Keratinocyte (primary cell): ENCODE data around the gene COX8C. TPM values are rescaled to one million over a fixed set of nuclear protein-coding genes. Genes with fewer than 3 reads are reported as not detected.
"Not testable (repeated sequence)": the region's sequence is repeated elsewhere in the genome, so short reads cannot be mapped to it uniquely, and the experiment has no call there.

ENCODE experiments used
- DNase-seq: peaks from one replicate; pipeline ENCODE4 v3.0.0-alpha.2; 2011; ENCODE audit warnings: low read depth, missing footprints, low spot score
- FAIRE-seq: peaks from 2 replicates; lab custom pipeline; 2011; peaks lifted over from hg19 to GRCh38; lab: Jason Lieb, UNC
- H2AFZ ChIP-seq: 2 replicates; pipeline ENCODE4 v1.6.0; 2012; ENCODE audit warnings: low read length, control low read depth, inconsistent platforms; ENCODE audit not compliant: control insufficient read depth
- H3K27ac ChIP-seq: 2 replicates; pipeline ENCODE4 v1.5.1; 2011; ENCODE audit warnings: low read length; ENCODE audit not compliant: control insufficient read depth, insufficient read depth
- H3K27me3 ChIP-seq: 3 replicates; pipeline ENCODE4 v1.6.0; 2011; ENCODE audit warnings: low read length; ENCODE audit not compliant: control insufficient read depth, insufficient read depth; ENCODE audit errors: extremely low read depth
- H3K36me3 ChIP-seq, 2 experiments: 2 replicates in 1 of 2; 3 replicates in 1 of 2; pipeline ENCODE4 v1.5.1; 2011; ENCODE audit warnings: low read length in 2 of 2, mild to moderate bottlenecking in 1 of 2; ENCODE audit not compliant: control insufficient read depth in 2 of 2, insufficient read depth in 2 of 2; ENCODE audit errors: extremely low read depth in 1 of 2
- H3K4me1 ChIP-seq: 3 replicates; pipeline ENCODE4 v1.5.1; 2011; ENCODE audit warnings: low read length; ENCODE audit not compliant: control insufficient read depth, insufficient read depth; ENCODE audit errors: extremely low read depth
- H3K4me2 ChIP-seq: 3 replicates; pipeline ENCODE4 v1.6.0; 2011; ENCODE audit warnings: low read depth, low read length; ENCODE audit not compliant: control insufficient read depth, insufficient read depth; ENCODE audit errors: extremely low read depth
- H3K4me3 ChIP-seq, 3 experiments: fragments of 200-600 bp in 1 of 3; sonication (generic) in 1 of 3; 2 replicates in 2 of 3; 3 replicates in 1 of 3; pipeline ENCODE4 v1.5.1; 2011 to 2016; ENCODE audit warnings: low read length in 3 of 3, mild to moderate bottlenecking in 3 of 3, control low read depth in 2 of 3, inconsistent platforms in 1 of 3, low read depth in 1 of 3, mixed read lengths in 1 of 3, mixed run types in 1 of 3, moderate library complexity in 1 of 3; ENCODE audit not compliant: control insufficient read depth in 2 of 3, insufficient read depth in 2 of 3; ENCODE audit errors: extremely low read depth in 1 of 3
- H3K79me2 ChIP-seq: 2 replicates; pipeline ENCODE4 v1.6.0; 2012; ENCODE audit warnings: low read length; ENCODE audit not compliant: control insufficient read depth, insufficient read depth
- H3K9ac ChIP-seq: 3 replicates; pipeline ENCODE4 v1.6.0; 2011; ENCODE audit warnings: low read length; ENCODE audit not compliant: control insufficient read depth, insufficient read depth; ENCODE audit errors: extremely low read depth
- H3K9me1 ChIP-seq: 3 replicates; pipeline ENCODE4 v1.6.0; 2011; ENCODE audit warnings: low read length; ENCODE audit not compliant: control insufficient read depth, insufficient read depth; ENCODE audit errors: extremely low read depth
- H3K9me3 ChIP-seq: 2 replicates; pipeline ENCODE4 v1.5.1; 2012; ENCODE audit warnings: low read depth, low read length; ENCODE audit not compliant: control insufficient read depth
- H4K20me1 ChIP-seq: 3 replicates; pipeline ENCODE4 v1.6.0; 2011; ENCODE audit warnings: low read length; ENCODE audit not compliant: control insufficient read depth, insufficient read depth; ENCODE audit errors: extremely low read depth
- CTCF ChIP-seq, 3 experiments: IDR thresholded peaks in 1 of 3; conservative IDR thresholded peaks in 1 of 3; optimal IDR thresholded peaks in 1 of 3; 2 replicates in 2 of 3; 3 replicates in 1 of 3; pipeline versions ENCODE3 to v1.5.1; 2011; ENCODE audit warnings: low read length in 3 of 3, mild to moderate bottlenecking in 3 of 3, moderate library complexity in 2 of 3, control low read depth in 1 of 3, inconsistent platforms in 1 of 3; ENCODE audit not compliant: insufficient read depth in 2 of 3; ENCODE audit errors: extremely low read depth in 1 of 3
- EZH2 ChIP-seq: IDR thresholded peaks from one replicate; pipeline ENCODE4 v1.6.1; 2012; ENCODE audit warnings: inconsistent platforms, mild to moderate bottlenecking, low read length, moderate library complexity
- dilution Hi-C: fragments of 300-500 bp; cut with MboI; formaldehyde crosslinking; loops from one replicate; pipeline ENCODE4 v1.7.0; 2020; ENCODE audit warnings: low sequenced_read_pairs; ENCODE audit not compliant: extremely low pct_ligation_motif_present
- polyA plus RNA-seq, 5 experiments: library from polyadenylated mRNA; depleted of rRNA in 3 of 5; stranded (reverse) in 3 of 5; stranded (forward) in 1 of 5; unstranded in 1 of 5; fragments of >200 nt; gene quantifications; 1 replicate in 1 of 5; 2 replicates in 3 of 5; 3 replicates in 1 of 5; pipeline versions ENCODE4 v1.2.1 to v1.2.3, GENCODE V29; 2011 to 2012; ENCODE audit warnings: missing spikeins in 2 of 5, low read depth in 1 of 5, low replicate concordance in 1 of 5

The COX8C gene
- polyA plus RNA-seq, 1 donor (not counting 4 experiments of a cell fraction or from before 2014, with no cell fraction given), result not detected

- H3K4me2 ChIP-seq, result no peak overlapping the region
- no peak for DNase-seq
- H2AFZ ChIP-seq, result no peak overlapping the region
- dilution Hi-C loops, result no loop called here
- no peak overlapping the region for H3K9ac ChIP-seq
- no peaks in the 10 kb centered on the region for H4K20me1 ChIP-seq
- no peak overlapping the region for H3K27ac ChIP-seq
- no peaks in the 10 kb centered on the region for H3K4me1 ChIP-seq
- no peaks in the 10 kb centered on the region for H3K79me2 ChIP-seq
- H3K9me1 ChIP-seq, result no peaks in the 10 kb centered on the region
- H3K4me3 ChIP-seq, result no peak overlapping the region
- FAIRE-seq, result no peak
- no peaks in the 10 kb centered on the region for H3K9me3 ChIP-seq
- no peaks in the 10 kb centered on the region for H3K27me3 ChIP-seq
- TF ChIP-seq EZH2, result no peak
- no peak for TF ChIP-seq CTCF (optimal IDR thresholded peaks at IDR 0.05 in 1 of 3, IDR thresholded peaks at IDR 0.05 in 1 of 3, conservative IDR thresholded peaks at IDR 0.05 in 1 of 3; ENCODE audit: extremely low read depth in 1 of 3, insufficient read depth in 2 of 3, low read length in 3 of 3)
- H3K36me3 ChIP-seq, result no peaks in the 10 kb centered on the region
These were observed 1.3 kb downstream of the COX8C start for GRCh38 chr14:93348292-93348691.

DNA sequence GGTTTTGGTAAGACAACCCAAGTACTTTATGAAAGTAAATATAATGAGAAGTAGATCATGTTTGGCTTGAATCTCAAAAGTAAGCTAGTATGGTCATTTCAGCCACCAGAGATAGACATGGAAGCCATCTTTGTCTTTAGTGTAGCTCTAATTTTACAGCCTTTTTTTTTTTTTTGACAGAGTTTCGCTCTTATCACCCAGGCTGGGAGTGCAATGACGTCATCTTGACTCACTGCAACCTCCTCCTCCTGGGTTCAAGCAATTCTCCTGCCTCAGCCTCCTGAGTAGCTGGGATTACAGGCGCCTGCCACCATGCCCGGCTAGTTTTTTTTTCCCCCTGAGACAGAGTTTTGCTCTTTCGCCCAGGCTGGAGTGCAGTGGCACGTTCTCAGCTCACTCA, 7.9 kb downstream of the COX8C start:
- not testable (repeated sequence) for FAIRE-seq

DNA sequence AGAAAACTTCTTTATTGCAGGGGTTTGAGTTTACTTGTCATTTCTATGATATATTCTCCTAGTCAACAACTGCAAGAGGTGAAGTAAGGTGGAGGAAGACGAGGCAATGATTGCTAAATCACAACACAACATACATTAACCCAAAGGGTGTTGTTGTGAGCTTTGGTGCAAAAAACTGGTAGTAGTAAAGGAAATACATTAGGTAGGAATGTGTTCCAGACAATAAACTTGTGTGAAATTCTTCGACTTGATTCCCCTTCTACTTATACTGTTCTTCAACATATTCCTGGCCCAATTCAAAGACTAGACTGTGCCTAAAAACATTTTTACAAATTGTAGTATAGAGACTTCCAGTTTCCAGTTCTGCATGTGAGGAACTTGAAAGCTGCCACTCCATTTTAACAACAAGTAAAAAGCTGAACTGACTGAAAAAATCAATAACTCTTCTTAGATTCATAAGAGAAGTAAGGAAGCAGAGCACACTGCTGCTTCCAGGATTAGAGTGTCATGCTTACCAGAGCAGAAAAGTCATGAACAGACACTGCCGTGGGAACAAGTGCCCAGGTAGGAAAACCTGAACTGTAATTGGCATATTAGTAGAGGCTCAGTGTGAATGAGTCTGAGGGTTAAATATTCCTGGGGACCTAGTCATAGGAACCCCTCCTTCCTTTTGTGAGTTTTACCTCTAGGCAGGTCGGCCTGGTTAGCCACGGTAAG, 22.2 kb downstream of the COX8C start:
- no peaks in the 10 kb centered on the region for H3K9me3 ChIP-seq
- DNase-seq, result no peak
- H4K20me1 ChIP-seq, result no peaks in the 10 kb centered on the region
- no peak for FAIRE-seq
- no peaks in the 10 kb centered on the region for H3K36me3 ChIP-seq
- no peak overlapping the region for H3K4me2 ChIP-seq
- H3K4me3 ChIP-seq, result no peak overlapping the region
- TF ChIP-seq CTCF (optimal IDR thresholded peaks at IDR 0.05 in 1 of 3, IDR thresholded peaks at IDR 0.05 in 1 of 3, conservative IDR thresholded peaks at IDR 0.05 in 1 of 3; ENCODE audit: extremely low read depth in 1 of 3, insufficient read depth in 2 of 3, low read length in 3 of 3) (no peak), EZH2 (no peak)
- H3K4me1 ChIP-seq, result no peaks in the 10 kb centered on the region
- dilution Hi-C loops, result no loop called here
- no peak overlapping the region for H2AFZ ChIP-seq
- H3K9ac ChIP-seq, result no peak overlapping the region
- no peaks in the 10 kb centered on the region for H3K79me2 ChIP-seq
- H3K9me1 ChIP-seq, result no peaks in the 10 kb centered on the region
- H3K27ac ChIP-seq, result no peak overlapping the region
- no peaks in the 10 kb centered on the region for H3K27me3 ChIP-seq

More for the DNA sequence above, 7.9 kb downstream of the COX8C start:
- H3K9me1 ChIP-seq, H3K4me1 ChIP-seq, H3K9me3 ChIP-seq, H3K4me3 ChIP-seq, H4K20me1 ChIP-seq, H3K36me3 ChIP-seq, dilution Hi-C loops, H2AFZ ChIP-seq, H3K4me2 ChIP-seq, H3K79me2 ChIP-seq, H3K27me3 ChIP-seq, H3K27ac ChIP-seq, DNase-seq, H3K9ac ChIP-seq: not testable (repeated sequence)
